K562 (cell line): Measurements from ENCODE around the gene TCF12. TPM values are rescaled to one million over a fixed set of nuclear protein-coding genes. Genes with fewer than 3 reads are reported as not detected.

ENCODE experiments used
- ATAC-seq: fragments of 200-7000 bp; cut with Tn5 transposase; 3 replicates; pipeline ENCODE4 v1.9.1; 2020; ENCODE audit warnings: moderate library complexity
- BruUV-seq: library from RNA; stranded (reverse); fragments of 400-500 nt; replicated peaks from 2 replicates; lab custom pipeline; 2021; lab: Mats Ljungman, UMichigan
- CTCF ChIA-PET: fragments of 300-600 bp; formaldehyde crosslinking; extraction: SDS; loops from one replicate; lab custom pipeline; 2021; ENCODE audit warnings: low intra/inter-chr PET ratio; lab: Yijun Ruan, JAX
- POLR2A ChIA-PET: fragments of 300-600, 350-650 bp; sonication (Branson Sonifier 250); formaldehyde crosslinking; extraction: SDS; loops from one replicate; lab custom pipeline; 2021; ENCODE audit warnings: antibody characterized with exemption, inconsistent platforms; lab: Yijun Ruan, JAX
- DNase-seq, 4 experiments: peaks; one replicate each; pipeline versions ENCODE4 v3.0.0 to v3.0.0-alpha.2; 2011 to 2018; ENCODE audit warnings: low spot score in 3 of 4, mixed read lengths in 3 of 4; ENCODE audit errors: extremely low read depth in 1 of 4
- FAIRE-seq: peaks from 2 replicates; lab custom pipeline; 2011; peaks lifted over from hg19 to GRCh38; lab: Jason Lieb, UNC
- H2AFZ ChIP-seq: 2 replicates; pipeline ENCODE4 v1.6.0; 2011; ENCODE audit warnings: low read depth, low read length, control low read depth, inconsistent platforms
- H3K27ac ChIP-seq: fragments of 200-600 bp; 3 replicates; pipeline ENCODE4 v1.8.0; 2011; ENCODE audit warnings: low read depth, mild to moderate bottlenecking, control low read depth, inconsistent platforms, low read length, moderate library complexity, mixed read lengths; ENCODE audit errors: extremely low read depth
- H3K27me3 ChIP-seq, 2 experiments: fragments of 300-600 bp in 1 of 2; 2 replicates in 1 of 2; 3 replicates in 1 of 2; pipeline versions ENCODE4 v1.6.0 to v1.8.0; 2011; ENCODE audit warnings: inconsistent platforms in 2 of 2, low read length in 2 of 2, mild to moderate bottlenecking in 1 of 2, mixed read lengths in 1 of 2, moderate library complexity in 1 of 2; ENCODE audit not compliant: control insufficient read depth in 2 of 2, insufficient read depth in 2 of 2
- H3K36me3 ChIP-seq: fragments of 300-600 bp; 3 replicates; pipeline ENCODE4 v1.8.0; 2011; ENCODE audit warnings: mild to moderate bottlenecking, low read length, inconsistent platforms; ENCODE audit not compliant: control insufficient read depth, insufficient read depth
- H3K4me1 ChIP-seq, 2 experiments: fragments of 200-600 bp in 1 of 2; replicated peaks in 1 of 2; 2 replicates in 1 of 2; 3 replicates in 1 of 2; pipeline versions ENCODE4 v1.5.1 to v1.8.0; 2011; ENCODE audit warnings: inconsistent platforms in 2 of 2, low read length in 2 of 2, mild to moderate bottlenecking in 1 of 2, mixed read lengths in 1 of 2, moderate library complexity in 1 of 2; ENCODE audit not compliant: control insufficient read depth in 2 of 2, insufficient read depth in 2 of 2
- H3K4me2 ChIP-seq: 2 replicates; pipeline ENCODE4 v1.6.1; 2011; ENCODE audit warnings: low read length, control low read depth, inconsistent platforms, mixed read lengths; ENCODE audit not compliant: insufficient read depth
- H3K4me3 ChIP-seq: fragments of 200-600 bp; sonication (generic), shearing (Covaris generic); 2 replicates; pipeline ENCODE4 v1.5.1; 2016; ENCODE audit warnings: control low read depth, inconsistent platforms
- H3K79me2 ChIP-seq: fragments of 200-600 bp; 3 replicates; pipeline ENCODE4 v1.8.0; 2011; ENCODE audit warnings: low read length, inconsistent platforms; ENCODE audit not compliant: control insufficient read depth, insufficient read depth
- H3K9ac ChIP-seq, 2 experiments: 2 replicates each; pipeline versions ENCODE4 v1.6.0 to v1.6.1; 2011; ENCODE audit warnings: low read depth in 2 of 2, low read length in 2 of 2, control low read depth in 1 of 2, inconsistent platforms in 1 of 2, mild to moderate bottlenecking in 1 of 2, mixed read lengths in 1 of 2; ENCODE audit not compliant: insufficient read depth in 1 of 2
- H3K9me1 ChIP-seq: one replicate; pipeline ENCODE4 v1.6.0; 2011; ENCODE audit warnings: inconsistent platforms, mild to moderate bottlenecking, low read length, moderate library complexity; ENCODE audit not compliant: control insufficient read depth, insufficient read depth
- H3K9me3 ChIP-seq: replicated peaks from 2 replicates; pipeline ENCODE4 v1.5.1; 2011; ENCODE audit warnings: low read depth, low read length, inconsistent platforms; ENCODE audit not compliant: control insufficient read depth, insufficient read depth
- H4K20me1 ChIP-seq: replicated peaks from 2 replicates; pipeline ENCODE4 v1.6.1; 2011; ENCODE audit warnings: low read length, inconsistent platforms, mixed read lengths; ENCODE audit not compliant: control insufficient read depth, insufficient read depth
- CBX2 ChIP-seq: fragments of 200-600 bp; sonication (generic); IDR thresholded peaks from one replicate; pipeline ENCODE4 v1.6.1; 2012; ENCODE audit warnings: mild to moderate bottlenecking, low read length, inconsistent platforms; ENCODE audit not compliant: insufficient read depth, poor library complexity, severe bottlenecking
- PHB2 ChIP-seq: fragments of 450-650 bp; IDR thresholded peaks from 2 replicates; pipeline ENCODE4 v1.6.1; 2017; ENCODE audit warnings: low read depth
- RFX5 ChIP-seq: IDR thresholded peaks from 2 replicates; pipeline ENCODE4 v1.6.1; 2011; ENCODE audit warnings: low read depth, mild to moderate bottlenecking, improper control_type of control experiment, low read length
- SREBF1 ChIP-seq: fragments of 150-350 bp; IDR thresholded peaks from 2 replicates; pipeline ENCODE4 v1.6.1; 2014; ENCODE audit warnings: antibody characterized with exemption, low read depth, low read length, borderline replicate concordance
- WGBS: fragments of 100-300 bp; shearing (Covaris generic); methylation state at CpG from one replicate; pipeline ENCODE4 v1.1.6; 2016; ENCODE audit warnings: low coverage, mixed read lengths; ENCODE audit not compliant: insufficient coverage; ENCODE audit errors: missing lambda C conversion rate; 5-methylcytosine and 5-hydroxymethylcytosine counted together
- in situ Hi-C: fragments of 300-500 bp; cut with MboI; formaldehyde crosslinking; loops from 4 replicates; pipeline ENCODE4 v1.15.0; 2018; ENCODE audit warnings: inconsistent platforms, mixed read lengths
- intact Hi-C: fragments of 100-400 bp; cut with micrococcal nuclease; formaldehyde crosslinking; loops from 2 replicates; pipeline ENCODE4 v1.14.2; 2022
- polyA plus RNA-seq, 8 experiments: library from polyadenylated mRNA; depleted of rRNA in 4 of 8; stranded (reverse) in 5 of 8; unstranded in 3 of 8; fragments of >200 nt; fragmentation: Nextera tagmentation in 2 of 8; fragmentation: Illumina TruSeq in 1 of 8; extraction: Ambion mirVana in 2 of 8; extraction: Trizol in 1 of 8; gene quantifications; 2 replicates each; pipeline versions ENCODE4 v1.2.1 to v1.2.3, GENCODE V29; 2011 to 2014; ENCODE audit warnings: inconsistent platforms in 1 of 8, missing spikeins in 1 of 8
- total RNA-seq, 7 experiments: library from RNA; depleted of rRNA in 6 of 7; stranded (reverse); fragments of >200 nt in 6 of 7; fragmentation: Illumina TruSeq in 2 of 7; extraction: Trizol in 2 of 7; gene quantifications; 2 replicates each; pipeline versions ENCODE4 v1.2.1 to v1.2.3, GENCODE V29; 2011 to 2021; ENCODE audit warnings: low replicate concordance in 1 of 7

The TCF12 gene
- total and polyA plus RNA-seq, 9 of the 15 experiments (the other 6 are each of a cell fraction or from before 2014, with no cell fraction given): 10.5 to 132 (median 52.9) TPM

- Histone ChIP-seq H2AFZ (no peak overlapping the region), H3K27me3 (no peaks in the 10 kb centered on the region), H3K9ac (no peak overlapping the region), H3K79me2 (peaks cover 53% of the 10 kb centered on the region), H3K9me1 (no peaks in the 10 kb centered on the region), H3K9me3 (no peaks in the 10 kb centered on the region), H3K36me3 (0 out of 3 replicates have a peak, but pooled peaks cover 3% of the 10 kb centered on the region), H3K4me1 (no peaks in the 10 kb centered on the region), H3K27ac (no peak overlapping the region), H3K4me2 (no peak overlapping the region), H4K20me1 (peaks cover 3% of the 10 kb centered on the region; the same call in 1 of the 2 replicates), H3K4me3 (no peak overlapping the region)
- ChIA-PET POLR2A (no interaction called here), CTCF (no interaction called here)
- intact Hi-C loops: no loop called here
- no peak for DNase-seq
- 0 out of 3 replicates have a peak, but pooled peaks have one; percentile 47 for ATAC-seq
- no TSS peak for BruUV-seq
- 63% methylated on average over 4 of the region's 4 CpGs for WGBS
- TF ChIP-seq RFX5: no peak
- TF ChIP-seq CBX2: no peak
- no peak for FAIRE-seq
- in situ Hi-C loops: no loop called here
Measured at GRCh38 chr15:57044970-57045369, 126.5 kb downstream of the TCF12 start.

GRCh38 chr15:57045741-57046382, 127.4 kb downstream of the TCF12 start:
- H3K4me1 ChIP-seq: no peaks in the 10 kb centered on the region
- 77% methylated on average over 5 of the region's 5 CpGs for WGBS
- no peak overlapping the region for H3K27ac ChIP-seq
- BruUV-seq: no TSS peak
- peaks cover 3% of the 10 kb centered on the region; the same call in 1 of the 2 replicates for H4K20me1 ChIP-seq
- no peak overlapping the region for H2AFZ ChIP-seq
- no peak overlapping the region for H3K4me2 ChIP-seq
- no peak overlapping the region for H3K9ac ChIP-seq
- ChIA-PET POLR2A (no interaction called here), CTCF (interaction anchor here (0.6 kb wide), 1 partner anchor 10 kb away, joined by 5 read pairs; no protein-coding TSS in a partner anchor)
- 0 out of 3 replicates have a peak, but pooled peaks cover 3% of the 10 kb centered on the region for H3K36me3 ChIP-seq
- in situ Hi-C loops (no loop called here), intact Hi-C loops (no loop called here)
- H3K27me3 ChIP-seq: no peaks in the 10 kb centered on the region
- H3K9me1 ChIP-seq: no peaks in the 10 kb centered on the region
- TF ChIP-seq PHB2 (no peak), SREBF1 (no peak)
- FAIRE-seq: no peak
- no peaks in the 10 kb centered on the region for H3K9me3 ChIP-seq
- H3K79me2 ChIP-seq: peaks cover 53% of the 10 kb centered on the region
- ATAC-seq: no peak
- H3K4me3 ChIP-seq: no peak overlapping the region
- no peak for DNase-seq
